ENCODE results near the gene DCAKD. TPM values are rescaled to one million over a fixed set of nuclear protein-coding genes. Genes with fewer than 3 reads are reported as not detected.
A peak's percentile ranks its signal among the peaks of the same experiment; 100 is the strongest.

The DCAKD gene
- total RNA-seq, 1 donor from 2014 or later: 61.5 TPM

- TF ChIP-seq CTCF (IDR thresholded peaks at IDR 0.05; ENCODE audit: insufficient read depth, low read length, poor library complexity, severe bottlenecking): no peak
- H3K4me3 ChIP-seq (ENCODE audit: low read depth, low read length): no peak overlapping the region
- no peaks in the 10 kb centered on the region for H3K36me3 ChIP-seq (ENCODE audit: control insufficient read depth, insufficient read depth, low read length)
- peaks cover 10% of the 10 kb centered on the region for H3K27me3 ChIP-seq (ENCODE audit: control insufficient read depth, insufficient read depth, low read length)
- no peak for DNase-seq (ENCODE audit: low read depth)
These were observed 69.2 kb downstream of the DCAKD start for GRCh38 chr17:44982113-44982702.

- Histone ChIP-seq H3K36me3 (ENCODE audit: control insufficient read depth, insufficient read depth, low read length) (no peaks in the 10 kb centered on the region), H3K4me3 (ENCODE audit: low read depth, low read length) (no peak overlapping the region)
- peak; percentile 48 for DNase-seq (ENCODE audit: low read depth)
These were observed 70.0 kb downstream of the DCAKD start for GRCh38 chr17:44981221-44981968.

GRCh38 chr17:44979426-44979995 lies 71.9 kb downstream of the DCAKD start:
- DNase-seq (ENCODE audit: low read depth): no peak
- TF ChIP-seq CTCF (IDR thresholded peaks at IDR 0.05; ENCODE audit: insufficient read depth, low read length, poor library complexity, severe bottlenecking): no peak
- peaks cover 18% of the 10 kb centered on the region for H3K27me3 ChIP-seq (ENCODE audit: control insufficient read depth, insufficient read depth, low read length)

More at GRCh38 chr17:44981221-44981968, 70.0 kb downstream of the DCAKD start:
- H3K27me3 ChIP-seq (ENCODE audit: control insufficient read depth, insufficient read depth, low read length): peaks cover 13% of the 10 kb centered on the region
- no peak for TF ChIP-seq CTCF (IDR thresholded peaks at IDR 0.05; ENCODE audit: insufficient read depth, low read length, poor library complexity, severe bottlenecking)

GRCh38 chr17:44978807-44979206 lies 72.6 kb downstream of the DCAKD start:
- no peak for TF ChIP-seq CTCF (IDR thresholded peaks at IDR 0.05; ENCODE audit: insufficient read depth, low read length, poor library complexity, severe bottlenecking)
- Histone ChIP-seq H3K4me3 (ENCODE audit: low read depth, low read length) (no peak overlapping the region), H3K27me3 (ENCODE audit: control insufficient read depth, insufficient read depth, low read length) (peaks cover 18% of the 10 kb centered on the region), H3K36me3 (ENCODE audit: control insufficient read depth, insufficient read depth, low read length) (no peaks in the 10 kb centered on the region)
- DNase-seq (ENCODE audit: low read depth): no peak

More at GRCh38 chr17:44979426-44979995, 71.9 kb downstream of the DCAKD start:
- no peaks in the 10 kb centered on the region for H3K36me3 ChIP-seq (ENCODE audit: control insufficient read depth, insufficient read depth, low read length)
- no peak overlapping the region for H3K4me3 ChIP-seq (ENCODE audit: low read depth, low read length)

GRCh38 chr17:44977814-44978550 lies 73.5 kb downstream of the DCAKD start:
- DNase-seq (ENCODE audit: low read depth): no peak
- Histone ChIP-seq H3K27me3 (ENCODE audit: control insufficient read depth, insufficient read depth, low read length) (peaks cover 18% of the 10 kb centered on the region), H3K36me3 (ENCODE audit: control insufficient read depth, insufficient read depth, low read length) (no peaks in the 10 kb centered on the region), H3K4me3 (ENCODE audit: low read depth, low read length) (no peak overlapping the region)
- no peak for TF ChIP-seq CTCF (IDR thresholded peaks at IDR 0.05; ENCODE audit: insufficient read depth, low read length, poor library complexity, severe bottlenecking)
